Peyer's patch (tissue), 4 donors: ENCODE measurements around the gene PPFIBP1. TPM values are rescaled to one million over a fixed set of nuclear protein-coding genes. Genes with fewer than 3 reads are reported as not detected.

Source experiments
- DNase-seq, 3 donors: peaks; one replicate each; pipeline ENCODE4 v3.0.0-alpha.2; 2017 to 2019
- H3K27ac ChIP-seq, 4 donors: fragments of 200-600 bp; sonication (generic); one replicate each; pipeline ENCODE4 v1.5.1; 2016 to 2019
- H3K27me3 ChIP-seq, 2 donors: fragments of 200-600 bp; sonication (generic); one replicate each; pipeline ENCODE4 v1.5.1; 2019
- H3K36me3 ChIP-seq, 3 donors: fragments of 200-600 bp; sonication (generic); one replicate each; pipeline ENCODE4 v1.5.1; 2016 to 2019
- H3K4me1 ChIP-seq, 4 donors: fragments of 200-600 bp; sonication (generic); one replicate each; pipeline ENCODE4 v1.5.1; 2016 to 2019
- H3K4me3 ChIP-seq, 4 donors: fragments of 200-600 bp; sonication (generic); 1 replicate in 3 of 4; 2 replicates in 1 of 4; pipeline ENCODE4 v1.5.1; 2016 to 2019; ENCODE audit warnings: mild to moderate bottlenecking in 1 of 4
- H3K9me3 ChIP-seq, 4 donors: fragments of 200-600 bp; sonication (generic); one replicate each; pipeline ENCODE4 v1.5.1; 2016 to 2019; ENCODE audit warnings: mild to moderate bottlenecking in 1 of 4
- CTCF ChIP-seq, 6 experiments: fragments of 450-650 bp in 4 of 6; fragments of 200-600 bp in 2 of 6; sonication (generic) in 1 of 6; IDR thresholded peaks; one replicate each; pipeline ENCODE4 v1.5.1; 2017 to 2019; ENCODE audit warnings: antibody characterized with exemption in 6 of 6, mild to moderate bottlenecking in 3 of 6, moderate library complexity in 1 of 6
- POLR2A ChIP-seq, 2 donors: fragments of 450-650 bp; IDR thresholded peaks; one replicate each; pipeline ENCODE4 v1.5.1; 2017; ENCODE audit warnings: antibody characterized with exemption in 2 of 2, mild to moderate bottlenecking in 2 of 2, moderate library complexity in 2 of 2
- total RNA-seq, 4 donors: library from RNA; depleted of rRNA; stranded (reverse); fragments of >200 nt; gene quantifications; one replicate each; pipeline ENCODE4 v1.1.0, GENCODE V29; 2016

The PPFIBP1 gene
- total RNA-seq, 4 donors from 2014 or later: 37.5 to 171 (median 48.1) TPM

GRCh38 chr12:27545665-27546064, 21.7 kb downstream of the PPFIBP1 start:
- peaks cover 0 to 16% (median 2%) of the 10 kb centered on the region in 4 donors for H3K4me1 ChIP-seq
- H3K36me3 ChIP-seq: no peaks in the 10 kb centered on the region
- DNase-seq: no peak
- no peak overlapping the region for H3K4me3 ChIP-seq
- TF ChIP-seq CTCF (IDR thresholded peaks at IDR 0.05): no peak
- no peak for TF ChIP-seq POLR2A (IDR thresholded peaks at IDR 0.05)
- H3K27ac ChIP-seq: no peak overlapping the region
- H3K9me3 ChIP-seq: no peaks in the 10 kb centered on the region
- no peaks in the 10 kb centered on the region for H3K27me3 ChIP-seq

- peaks cover 0 to 16% (median 2%) of the 10 kb centered on the region in 4 donors for H3K4me1 ChIP-seq
- no peak overlapping the region for H3K27ac ChIP-seq
- no peak overlapping the region for H3K4me3 ChIP-seq
- DNase-seq: no peak
- no peak for TF ChIP-seq CTCF (IDR thresholded peaks at IDR 0.05)
- no peak for TF ChIP-seq POLR2A (IDR thresholded peaks at IDR 0.05)
- H3K36me3 ChIP-seq: no peaks in the 10 kb centered on the region
- H3K9me3 ChIP-seq: no peaks in the 10 kb centered on the region
- H3K27me3 ChIP-seq: no peaks in the 10 kb centered on the region
These were observed 23.6 kb downstream of the PPFIBP1 start for GRCh38 chr12:27547592-27547991.

- no peak for TF ChIP-seq CTCF (IDR thresholded peaks at IDR 0.05)
- TF ChIP-seq POLR2A (IDR thresholded peaks at IDR 0.05): no peak
- peaks cover 0 to 16% (median 2%) of the 10 kb centered on the region in 4 donors for H3K4me1 ChIP-seq
- H3K27me3 ChIP-seq: no peaks in the 10 kb centered on the region
- H3K9me3 ChIP-seq: no peaks in the 10 kb centered on the region
- no peak overlapping the region for H3K27ac ChIP-seq
- no peaks in the 10 kb centered on the region for H3K36me3 ChIP-seq
- no peak overlapping the region for H3K4me3 ChIP-seq
- DNase-seq: no peak
These were observed 24.5 kb downstream of the PPFIBP1 start for GRCh38 chr12:27548301-27549199.

- no peaks in the 10 kb centered on the region for H3K36me3 ChIP-seq
- H3K9me3 ChIP-seq: no peaks in the 10 kb centered on the region
- no peak for DNase-seq
- peak overlapping the region in 2 of 4 donors; percentile 45 to 69 for H3K27ac ChIP-seq
- H3K27me3 ChIP-seq: no peaks in the 10 kb centered on the region
- no peak for TF ChIP-seq POLR2A (IDR thresholded peaks at IDR 0.05)
- no peak for TF ChIP-seq CTCF (IDR thresholded peaks at IDR 0.05)
- peaks cover 0 to 16% (median 2%) of the 10 kb centered on the region in 4 donors for H3K4me1 ChIP-seq
- no peak overlapping the region for H3K4me3 ChIP-seq
These were observed 25.3 kb downstream of the PPFIBP1 start for GRCh38 chr12:27549236-27549800.

GRCh38 chr12:27549801-27550652, 26.0 kb downstream of the PPFIBP1 start:
- Histone ChIP-seq H3K9me3 (no peaks in the 10 kb centered on the region), H3K4me3 (no peak overlapping the region), H3K27ac (peak overlapping the region in 3 of 4 donors; percentile 33 to 69 (median 45)), H3K27me3 (no peaks in the 10 kb centered on the region), H3K4me1 (peaks cover 0 to 16% (median 2%) of the 10 kb centered on the region in 4 donors), H3K36me3 (no peaks in the 10 kb centered on the region)
- peak; percentile 33 to 85 (median 65) for DNase-seq
- TF ChIP-seq CTCF (IDR thresholded peaks at IDR 0.05) (no peak), POLR2A (IDR thresholded peaks at IDR 0.05) (no peak)
